Measurements from ENCODE around the gene ERVFRD-1.

ERVFRD-1 gene

GRCh38 chr6:11058406-11058805, 53.1 kb downstream of the ERVFRD-1 start:
- no peaks in the 10 kb centered on the region for H3F3A ChIP-seq (ENCODE audit: low read depth)
- no peak for TF ChIP-seq CTCF (conservative IDR thresholded peaks at IDR 0.05; ENCODE audit: low read length)
- TF ChIP-seq EZH2phosphoT487 (IDR thresholded peaks at IDR 0.05; ENCODE audit: borderline replicate concordance): no peak

GRCh38 chr6:11056871-11057270, 54.7 kb downstream of the ERVFRD-1 start:
- H2AFZ ChIP-seq (ENCODE audit: low read length): no peak overlapping the region
- no peaks in the 10 kb centered on the region for H3K36me3 ChIP-seq (ENCODE audit: insufficient read depth, low read length)
- no peak overlapping the region for H3K4me3 ChIP-seq (ENCODE audit: low read length, poor library complexity, severe bottlenecking)
- no peak overlapping the region for H3K9ac ChIP-seq (ENCODE audit: low read depth, low read length, poor library complexity, severe bottlenecking)
- H3K9me3 ChIP-seq (ENCODE audit: insufficient read depth, low read depth, low read length): no peaks in the 10 kb centered on the region
- no peak overlapping the region for H3K4me2 ChIP-seq (ENCODE audit: low read depth, low read length, poor library complexity, severe bottlenecking)
- TF ChIP-seq CTCF (conservative IDR thresholded peaks at IDR 0.05; ENCODE audit: low read length) (no peak), EZH2phosphoT487 (IDR thresholded peaks at IDR 0.05; ENCODE audit: borderline replicate concordance) (no peak)
- H3K4me1 ChIP-seq (ENCODE audit: insufficient read depth, low read length, poor library complexity, severe bottlenecking): no peaks in the 10 kb centered on the region
- no peaks in the 10 kb centered on the region for H3K79me2 ChIP-seq (ENCODE audit: insufficient read depth, low read length)
- H3K27me3 ChIP-seq (ENCODE audit: insufficient read depth, low read length, poor library complexity, severe bottlenecking): no peaks in the 10 kb centered on the region
- H3F3A ChIP-seq (ENCODE audit: low read depth): no peaks in the 10 kb centered on the region
- no peaks in the 10 kb centered on the region for H3K9me2 ChIP-seq (replicated peaks; ENCODE audit: low read depth, low read length)
- no peaks in the 10 kb centered on the region for H4K20me1 ChIP-seq (ENCODE audit: insufficient read depth, low read length, poor library complexity, severe bottlenecking)

More at GRCh38 chr6:11058406-11058805, 53.1 kb downstream of the ERVFRD-1 start:
- H3K4me2 ChIP-seq (ENCODE audit: low read depth, low read length, poor library complexity, severe bottlenecking): no peak overlapping the region
- H4K20me1 ChIP-seq (ENCODE audit: insufficient read depth, low read length, poor library complexity, severe bottlenecking): no peaks in the 10 kb centered on the region
- no peaks in the 10 kb centered on the region for H3K9me2 ChIP-seq (replicated peaks; ENCODE audit: low read depth, low read length)
- no peaks in the 10 kb centered on the region for H3K27me3 ChIP-seq (ENCODE audit: insufficient read depth, low read length, poor library complexity, severe bottlenecking)
- no peak overlapping the region for H3K9ac ChIP-seq (ENCODE audit: low read depth, low read length, poor library complexity, severe bottlenecking)
- H3K36me3 ChIP-seq (ENCODE audit: insufficient read depth, low read length): no peaks in the 10 kb centered on the region
- no peak overlapping the region for H2AFZ ChIP-seq (ENCODE audit: low read length)
- no peak overlapping the region for H3K4me3 ChIP-seq (ENCODE audit: low read length, poor library complexity, severe bottlenecking)
- H3K9me3 ChIP-seq (ENCODE audit: insufficient read depth, low read depth, low read length): no peaks in the 10 kb centered on the region
- H3K79me2 ChIP-seq (ENCODE audit: insufficient read depth, low read length): no peaks in the 10 kb centered on the region
- H3K4me1 ChIP-seq (ENCODE audit: insufficient read depth, low read length, poor library complexity, severe bottlenecking): no peaks in the 10 kb centered on the region

GRCh38 chr6:11055127-11055627, 56.3 kb downstream of the ERVFRD-1 start:
- H3K9me3 ChIP-seq (ENCODE audit: insufficient read depth, low read depth, low read length): no peaks in the 10 kb centered on the region
- H4K20me1 ChIP-seq (ENCODE audit: insufficient read depth, low read length, poor library complexity, severe bottlenecking): no peaks in the 10 kb centered on the region
- H2AFZ ChIP-seq (ENCODE audit: low read length): no peak overlapping the region
- TF ChIP-seq EZH2phosphoT487 (IDR thresholded peaks at IDR 0.05; ENCODE audit: borderline replicate concordance): no peak
- no peak for TF ChIP-seq CTCF (conservative IDR thresholded peaks at IDR 0.05; ENCODE audit: low read length)
- no peak overlapping the region for H3K4me3 ChIP-seq (ENCODE audit: low read length, poor library complexity, severe bottlenecking)
- H3K9me2 ChIP-seq (replicated peaks; ENCODE audit: low read depth, low read length): no peaks in the 10 kb centered on the region
- no peak overlapping the region for H3K9ac ChIP-seq (ENCODE audit: low read depth, low read length, poor library complexity, severe bottlenecking)
- no peaks in the 10 kb centered on the region for H3K4me1 ChIP-seq (ENCODE audit: insufficient read depth, low read length, poor library complexity, severe bottlenecking)
- H3K36me3 ChIP-seq (ENCODE audit: insufficient read depth, low read length): no peaks in the 10 kb centered on the region
- no peaks in the 10 kb centered on the region for H3K79me2 ChIP-seq (ENCODE audit: insufficient read depth, low read length)
- no peaks in the 10 kb centered on the region for H3K27me3 ChIP-seq (ENCODE audit: insufficient read depth, low read length, poor library complexity, severe bottlenecking)
- no peak overlapping the region for H3K4me2 ChIP-seq (ENCODE audit: low read depth, low read length, poor library complexity, severe bottlenecking)
- no peaks in the 10 kb centered on the region for H3F3A ChIP-seq (ENCODE audit: low read depth)

Data from Loucy (cell line).